GM19035 (cell line): ENCODE data around the gene KRT8.
"Not testable (repeated sequence)": the region's sequence is repeated elsewhere in the genome, so short reads cannot be mapped to it uniquely, and the experiment has no call there.

Experiments
- ATAC-seq: cut with Tn5 transposase; IDR thresholded peaks from one replicate; pipeline ENCODE4 v1.9.1; 2021; ENCODE audit not compliant: unreplicated experiment

The KRT8 gene

GRCh38 chr12:52903285-52903854 is 1.5 kb downstream of the KRT8 start:
- no peak for ATAC-seq

GRCh38 chr12:52901715-52902541 is 2.9 kb downstream of the KRT8 start:
- no peak for ATAC-seq

- ATAC-seq, result no peak
Observed at GRCh38 chr12:52900896-52901714, 3.8 kb downstream of the KRT8 start.

- ATAC-seq, result no peak
Observed at GRCh38 chr12:52900166-52900895, 4.5 kb downstream of the KRT8 start.

GRCh38 chr12:52899338-52900035 is 5.4 kb downstream of the KRT8 start:
- no peak for ATAC-seq

- no peak for ATAC-seq
Observed at GRCh38 chr12:52896190-52897100, 8.4 kb downstream of the KRT8 start.

- ATAC-seq, result no peak
Observed at GRCh38 chr12:52895726-52896189, 9.1 kb downstream of the KRT8 start.

GRCh38 chr12:52892974-52893373 is 11.9 kb downstream of the KRT8 start:
- ATAC-seq, result no peak

GRCh38 chr12:52892207-52892852 is 12.5 kb downstream of the KRT8 start:
- ATAC-seq, result no peak

GRCh38 chr12:52891044-52891443 is 13.8 kb downstream of the KRT8 start:
- ATAC-seq, result no peak

GRCh38 chr12:52890417-52890816 is 14.5 kb downstream of the KRT8 start:
- ATAC-seq, result no peak

- ATAC-seq, result no peak
Observed at GRCh38 chr12:52884526-52885293, 20.2 kb downstream of the KRT8 start.

- not testable (repeated sequence) for ATAC-seq
Observed at GRCh38 chr12:52880499-52880898, 24.4 kb downstream of the KRT8 start.

- ATAC-seq, result peak; percentile 72
Observed at GRCh38 chr12:52879394-52880351, 25.2 kb downstream of the KRT8 start.

- ATAC-seq, result no peak
Observed at GRCh38 chr12:52878507-52879393, 26.1 kb downstream of the KRT8 start.

- no peak for ATAC-seq
Observed at GRCh38 chr12:52877242-52877641, 27.6 kb downstream of the KRT8 start.
